BLaER1 (cell line): ENCODE results near the gene GRIK5.
"Not testable (repeated sequence)": the region's sequence is repeated elsewhere in the genome, so short reads cannot be mapped to it uniquely, and the experiment has no call there.

Experiments used
- H3K27ac ChIP-seq: shearing (Covaris generic); formaldehyde crosslinking; 2 replicates; pipeline ENCODE4 v1.8.1; 2022
- H3K27me3 ChIP-seq: shearing (Covaris generic); formaldehyde crosslinking; 2 replicates; pipeline ENCODE4 v1.8.1; 2022
- H3K36me3 ChIP-seq: shearing (Covaris generic); formaldehyde crosslinking; 2 replicates; pipeline ENCODE4 v1.8.1; 2022
- H3K4me1 ChIP-seq: shearing (Covaris generic); formaldehyde crosslinking; 2 replicates; pipeline ENCODE4 v1.8.1; 2022
- H3K4me2 ChIP-seq: shearing (Covaris generic); formaldehyde crosslinking; 2 replicates; pipeline ENCODE4 v1.8.1; 2022
- H3K4me3 ChIP-seq: shearing (Covaris generic); formaldehyde crosslinking; 2 replicates; pipeline ENCODE4 v1.8.1; 2022
- H3K9ac ChIP-seq: shearing (Covaris generic); formaldehyde crosslinking; 2 replicates; pipeline ENCODE4 v1.8.1; 2022
- H3K9me3 ChIP-seq: shearing (Covaris generic); formaldehyde crosslinking; 2 replicates; pipeline ENCODE4 v1.8.1; 2022
- H4K20me1 ChIP-seq: shearing (Covaris generic); formaldehyde crosslinking; 2 replicates; pipeline ENCODE4 v1.8.1; 2022
- Cebpa-rat ChIP-seq: shearing (Covaris generic); IDR thresholded peaks from 2 replicates; pipeline ENCODE4 v1.8.1; 2022

The GRIK5 gene

DNA sequence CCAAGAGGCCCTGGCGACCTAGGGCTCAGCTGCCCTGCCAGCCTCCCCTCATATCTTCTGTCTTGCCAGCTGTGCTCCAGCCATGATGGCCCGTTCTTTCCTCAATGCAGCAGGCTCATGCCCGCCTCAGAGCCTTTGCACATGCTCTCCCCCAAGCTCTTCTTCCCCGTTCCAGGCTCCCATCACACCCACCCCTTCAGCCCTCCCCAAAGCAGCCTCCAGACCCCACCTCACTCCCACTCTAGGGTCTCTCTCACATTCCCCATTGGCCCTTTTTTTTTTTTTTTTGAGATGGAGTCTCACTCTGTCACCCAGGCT, 46.1 kb downstream of the GRIK5 start:
- H3K9ac ChIP-seq, result no peak overlapping the region
- H3K4me2 ChIP-seq, result no peak overlapping the region
- peaks cover 33% of the 10 kb centered on the region for H4K20me1 ChIP-seq
- H3K4me1 ChIP-seq, result peaks cover 26% of the 10 kb centered on the region
- no peak for TF ChIP-seq Cebpa-rat
- no peak overlapping the region for H3K4me3 ChIP-seq
- no peaks in the 10 kb centered on the region for H3K9me3 ChIP-seq
- H3K36me3 ChIP-seq, result peaks cover 96% of the 10 kb centered on the region
- H3K27ac ChIP-seq, result no peak overlapping the region
- H3K27me3 ChIP-seq, result no peaks in the 10 kb centered on the region

DNA sequence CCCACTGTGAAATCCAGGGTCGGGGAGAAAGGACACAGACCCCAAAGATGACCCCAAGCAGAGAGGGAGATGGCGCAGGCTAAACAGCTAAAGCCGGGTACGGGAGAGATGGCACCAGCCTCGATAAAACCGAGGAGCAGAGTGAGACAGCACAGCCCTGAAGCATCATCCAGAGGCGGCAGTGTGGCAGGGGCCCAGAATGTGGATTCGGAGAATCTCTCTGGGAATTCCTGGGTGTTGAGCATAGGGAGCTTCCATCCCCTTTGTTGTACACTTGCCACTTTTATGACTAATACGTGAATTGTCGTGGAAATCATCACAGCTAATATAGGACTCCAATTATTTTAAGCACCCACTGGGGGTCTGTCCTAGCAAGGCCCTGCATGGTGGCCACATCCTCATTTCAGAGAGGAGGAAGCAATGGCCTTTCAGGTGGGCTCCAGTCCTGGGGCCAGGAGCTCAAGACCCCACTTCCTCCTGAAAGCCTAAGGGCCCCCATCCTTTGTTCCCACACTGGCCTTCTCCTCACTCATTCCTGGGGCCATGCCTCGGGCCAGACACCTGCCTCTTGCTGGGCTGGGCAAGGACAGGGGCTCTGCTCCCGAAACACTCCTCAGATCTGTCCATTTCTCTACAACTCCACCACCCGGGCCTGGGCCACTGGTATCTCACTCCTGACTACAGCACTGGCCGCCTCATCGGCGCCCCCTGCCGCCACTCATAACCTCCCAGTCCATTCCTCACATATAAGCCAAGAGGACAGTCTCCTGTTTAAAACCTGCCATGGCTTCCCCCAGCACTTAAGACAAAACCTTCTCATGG, 46.7 kb downstream of the GRIK5 start:
- H3K27ac ChIP-seq, result no peak overlapping the region
- no peak overlapping the region for H3K9ac ChIP-seq
- no peak overlapping the region for H3K4me3 ChIP-seq
- no peak overlapping the region for H3K4me2 ChIP-seq
- no peak for TF ChIP-seq Cebpa-rat
- no peaks in the 10 kb centered on the region for H3K9me3 ChIP-seq
- H3K36me3 ChIP-seq, result peaks cover 94% of the 10 kb centered on the region
- H3K4me1 ChIP-seq, result peaks cover 31% of the 10 kb centered on the region
- no peaks in the 10 kb centered on the region for H3K27me3 ChIP-seq
- peaks cover 33% of the 10 kb centered on the region for H4K20me1 ChIP-seq

GRCh38 chr19:42022616-42023015, 47.4 kb downstream of the GRIK5 start:
- H3K4me2 ChIP-seq, result peak overlapping the region; percentile 42
- H3K4me3 ChIP-seq, result no peak overlapping the region
- TF ChIP-seq Cebpa-rat, result no peak
- H3K27me3 ChIP-seq, result no peaks in the 10 kb centered on the region
- H3K9ac ChIP-seq, result no peak overlapping the region
- peaks cover 94% of the 10 kb centered on the region for H3K36me3 ChIP-seq
- H3K27ac ChIP-seq, result no peak overlapping the region
- no peaks in the 10 kb centered on the region for H3K9me3 ChIP-seq
- peaks cover 31% of the 10 kb centered on the region for H4K20me1 ChIP-seq
- H3K4me1 ChIP-seq, result peaks cover 38% of the 10 kb centered on the region

DNA sequence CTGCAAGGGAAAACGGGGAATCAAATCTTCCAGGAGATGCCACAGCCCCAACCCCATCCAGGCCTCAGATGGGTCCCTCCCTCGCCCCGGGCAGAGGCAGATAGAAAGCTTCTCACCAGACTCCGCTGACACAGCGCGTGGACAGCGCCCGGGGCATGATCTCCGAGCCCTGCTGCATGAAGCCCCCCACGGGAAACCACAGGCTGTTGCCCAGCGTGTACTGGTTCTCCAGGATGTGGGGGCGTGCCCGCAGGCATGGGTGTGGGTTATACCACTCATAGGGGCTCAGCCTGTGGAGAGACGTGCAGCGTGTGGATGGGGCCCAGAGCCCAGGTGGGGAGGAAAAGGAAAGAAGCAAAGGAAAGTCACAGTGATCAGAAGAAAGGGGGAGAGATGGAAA, 48.8 kb downstream of the GRIK5 start:
- Histone ChIP-seq H3K9ac (peak overlapping the region; percentile 38; the same call in 1 of the 2 replicates), H3K27me3 (no peaks in the 10 kb centered on the region)
- no peak for TF ChIP-seq Cebpa-rat

DNA sequence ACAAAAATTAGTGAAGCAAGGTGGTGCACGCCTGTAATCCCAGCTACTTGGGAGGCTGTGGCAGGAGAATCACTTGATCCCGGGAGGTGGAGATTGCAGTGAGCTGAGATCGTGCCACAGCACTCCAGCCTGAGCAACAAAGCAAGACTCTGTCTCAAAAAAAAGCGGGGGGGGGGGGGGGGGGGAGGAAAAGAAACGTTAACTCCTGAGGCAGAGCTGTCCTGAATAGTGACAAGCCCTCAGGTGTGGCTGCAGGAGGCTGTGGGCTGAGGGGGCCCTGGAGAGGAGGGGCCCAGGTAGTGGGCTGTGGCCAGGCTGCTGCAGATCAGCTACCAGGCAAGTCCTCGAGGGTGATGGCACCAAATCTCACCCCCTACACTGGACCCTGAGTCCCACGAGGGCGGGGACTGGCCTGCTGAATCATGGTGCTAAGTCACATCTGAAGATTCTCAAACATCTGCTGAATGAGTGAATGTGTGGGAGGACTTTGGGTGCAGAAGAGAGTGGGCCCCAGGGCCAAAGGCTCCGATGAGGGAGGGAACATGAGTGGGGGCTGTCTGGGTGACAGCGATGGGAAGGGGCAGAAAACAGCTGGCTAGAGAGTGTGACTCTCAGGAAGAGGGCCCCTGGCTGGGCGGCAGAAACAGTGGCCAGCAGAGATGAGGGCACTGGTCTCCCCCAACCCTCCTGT, 51.4 kb downstream of the GRIK5 start:
- Histone ChIP-seq H3K9ac (no peak overlapping the region), H3K9me3 (no peaks in the 10 kb centered on the region), H3K4me1 (peaks cover 42% of the 10 kb centered on the region), H3K4me2 (peak overlapping the region; percentile 40; the same call in 1 of the 2 replicates), H3K36me3 (peaks cover 82% of the 10 kb centered on the region), H4K20me1 (peaks cover 19% of the 10 kb centered on the region), H3K27me3 (no peaks in the 10 kb centered on the region), H3K27ac (no peak overlapping the region), H3K4me3 (no peak overlapping the region)
- no peak for TF ChIP-seq Cebpa-rat

More for the DNA sequence above, 48.8 kb downstream of the GRIK5 start:
- H3K9me3 ChIP-seq, result no peaks in the 10 kb centered on the region
- peak overlapping the region; percentile 42 for H3K4me2 ChIP-seq
- no peak overlapping the region for H3K4me3 ChIP-seq
- H3K4me1 ChIP-seq, result peaks cover 42% of the 10 kb centered on the region
- 0 out of 2 replicates have a peak overlapping the region, but pooled peaks have one; percentile 40 for H3K27ac ChIP-seq
- peaks cover 26% of the 10 kb centered on the region for H4K20me1 ChIP-seq
- peaks cover 93% of the 10 kb centered on the region for H3K36me3 ChIP-seq

DNA sequence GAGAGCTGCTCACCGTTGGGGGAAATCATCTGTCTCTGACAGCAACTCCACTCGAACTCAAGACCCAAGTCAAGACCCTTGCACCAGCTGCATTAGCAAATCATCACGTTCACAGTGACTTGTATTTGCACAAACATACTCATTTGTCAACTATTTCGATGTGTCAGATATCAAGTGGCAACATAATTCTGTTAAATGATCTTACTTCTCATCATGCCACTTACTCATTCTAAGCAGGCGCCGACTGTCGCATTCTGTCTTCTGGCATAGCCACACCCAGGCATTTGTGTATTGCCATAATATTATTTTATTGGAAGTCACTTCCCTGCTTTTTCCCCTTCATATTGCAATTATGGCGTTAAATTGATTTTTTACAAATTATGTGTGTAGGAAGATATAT, 53.0 kb downstream of the GRIK5 start:
- Histone ChIP-seq H3K4me3 (no peak overlapping the region), H4K20me1 (peaks cover 11% of the 10 kb centered on the region), H3K4me1 (peaks cover 34% of the 10 kb centered on the region), H3K9ac (no peak overlapping the region), H3K9me3 (no peaks in the 10 kb centered on the region), H3K27me3 (no peaks in the 10 kb centered on the region), H3K27ac (no peak overlapping the region), H3K36me3 (peaks cover 68% of the 10 kb centered on the region), H3K4me2 (no peak overlapping the region)
- TF ChIP-seq Cebpa-rat, result no peak

DNA sequence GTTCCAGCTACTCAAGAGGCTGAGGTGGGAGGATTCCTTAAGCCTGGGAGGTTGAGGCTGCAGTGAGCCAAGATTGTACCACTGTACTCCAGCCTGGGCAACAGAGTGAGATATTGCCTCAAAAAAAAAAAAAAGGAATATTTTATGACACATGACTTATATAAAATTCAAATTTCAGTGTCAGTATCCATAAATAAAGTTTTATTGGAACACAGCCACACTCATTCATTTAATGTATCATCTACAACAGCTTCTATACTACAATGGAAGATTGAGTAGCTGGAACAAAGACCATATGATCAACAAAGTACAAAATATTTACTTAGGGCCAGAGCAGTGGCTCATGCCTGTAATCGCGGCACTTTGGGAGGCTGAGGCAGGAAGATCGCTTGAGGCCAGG, 57.3 kb downstream of the GRIK5 start:
- H4K20me1 ChIP-seq, H3K9me3 ChIP-seq, H3K9ac ChIP-seq, H3K27me3 ChIP-seq, H3K4me1 ChIP-seq, H3K4me3 ChIP-seq, H3K27ac ChIP-seq, H3K4me2 ChIP-seq: not testable (repeated sequence)
- H3K36me3 ChIP-seq, result peaks cover 43% of the 10 kb centered on the region

DNA sequence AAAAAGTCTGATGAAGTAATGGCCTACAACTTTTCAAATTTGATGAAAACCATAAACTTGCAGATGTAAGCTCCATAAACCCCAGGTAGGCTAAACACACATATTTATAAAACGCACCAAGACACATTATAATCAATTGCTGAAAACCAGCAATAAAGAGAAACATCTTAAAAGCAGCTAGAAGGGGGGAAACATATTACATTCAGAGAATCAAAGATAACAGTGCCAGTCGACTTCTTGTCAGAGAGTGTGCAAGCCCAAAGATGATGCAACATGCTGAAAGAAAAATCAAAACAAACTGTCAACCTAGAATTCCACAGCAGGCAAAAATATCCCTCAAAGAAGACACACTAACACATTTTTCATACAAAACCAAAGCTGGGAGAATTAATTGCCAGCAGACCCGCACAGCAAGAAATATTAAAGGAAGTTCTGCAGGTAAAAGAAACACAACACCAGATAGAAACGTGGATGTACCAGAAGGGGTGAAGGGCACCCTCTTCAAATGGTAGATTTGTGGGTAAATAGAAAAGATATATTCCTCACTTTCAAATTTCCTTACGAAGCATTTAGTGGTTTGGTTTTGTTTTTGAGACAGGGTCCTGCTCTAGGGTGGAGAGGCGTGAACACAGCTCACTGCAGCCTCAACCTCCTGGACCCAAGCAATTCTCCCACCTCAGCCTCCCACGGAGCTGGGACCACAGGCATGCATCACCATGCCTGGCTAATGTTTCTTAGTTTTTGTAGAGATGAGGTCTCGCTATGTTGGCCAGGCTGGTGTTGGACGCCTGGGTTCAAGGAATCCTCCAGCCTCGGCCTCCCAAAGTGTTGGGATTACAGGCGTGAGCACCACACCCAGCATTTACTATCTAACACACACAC, 59.5 kb downstream of the GRIK5 start:
- peak overlapping the region; percentile 7; the same call in 1 of the 2 replicates for H3K27ac ChIP-seq

GRCh38 chr19:42006569-42006968, 63.4 kb downstream of the GRIK5 start:
- no peaks in the 10 kb centered on the region for H4K20me1 ChIP-seq
- H3K27me3 ChIP-seq, result no peaks in the 10 kb centered on the region
- H3K9me3 ChIP-seq, result no peaks in the 10 kb centered on the region
- no peak overlapping the region for H3K9ac ChIP-seq
- peaks cover 14% of the 10 kb centered on the region for H3K4me1 ChIP-seq
- no peak overlapping the region for H3K27ac ChIP-seq
- TF ChIP-seq Cebpa-rat, result no peak
- no peak overlapping the region for H3K4me2 ChIP-seq
- H3K4me3 ChIP-seq, result no peak overlapping the region
- H3K36me3 ChIP-seq, result peaks cover 66% of the 10 kb centered on the region

More for the DNA sequence above, 59.5 kb downstream of the GRIK5 start:
- H3K4me1 ChIP-seq, result no peaks in the 10 kb centered on the region
- no peaks in the 10 kb centered on the region for H3K27me3 ChIP-seq
- no peaks in the 10 kb centered on the region for H3K9me3 ChIP-seq
- H4K20me1 ChIP-seq, result no peaks in the 10 kb centered on the region
- H3K4me3 ChIP-seq, result no peak overlapping the region
- H3K36me3 ChIP-seq, result peaks cover 47% of the 10 kb centered on the region
- H3K4me2 ChIP-seq, result no peak overlapping the region
- no peak; the same call in 1 of the 2 replicates for TF ChIP-seq Cebpa-rat
- H3K9ac ChIP-seq, result no peak overlapping the region

DNA sequence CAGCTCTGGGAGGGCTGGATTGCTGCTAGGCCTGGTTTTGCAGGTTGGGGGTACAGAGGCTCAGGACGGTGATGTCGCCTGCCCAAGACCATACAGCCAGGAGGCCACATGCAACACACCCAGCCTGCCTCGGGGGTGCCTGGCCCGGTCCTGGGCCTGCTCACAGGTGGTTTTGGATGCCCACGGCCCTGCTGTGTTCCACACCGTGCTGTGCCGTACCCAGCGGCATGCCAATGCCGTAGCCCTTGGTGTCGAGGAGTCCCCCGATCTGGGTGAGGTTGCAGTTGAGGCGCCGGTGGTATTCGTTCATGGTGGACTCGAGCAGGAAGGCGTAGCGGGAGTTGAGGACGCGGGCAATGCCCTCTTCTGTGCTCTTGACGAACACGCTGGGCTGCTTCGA, 64.5 kb downstream of the GRIK5 start:
- H3K9ac ChIP-seq, result no peak overlapping the region
- H3K4me2 ChIP-seq, result no peak overlapping the region
- peaks cover 71% of the 10 kb centered on the region for H3K36me3 ChIP-seq
- H4K20me1 ChIP-seq, result no peaks in the 10 kb centered on the region
- H3K9me3 ChIP-seq, result no peaks in the 10 kb centered on the region
- no peak overlapping the region for H3K4me3 ChIP-seq
- H3K27ac ChIP-seq, result no peak overlapping the region
- H3K27me3 ChIP-seq, result 0 out of 2 replicates have a peak, but pooled peaks cover 4% of the 10 kb centered on the region
- peaks cover 23% of the 10 kb centered on the region for H3K4me1 ChIP-seq
- no peak for TF ChIP-seq Cebpa-rat
